ENCODE data around the gene CMTM8.

Gene CMTM8

DNA sequence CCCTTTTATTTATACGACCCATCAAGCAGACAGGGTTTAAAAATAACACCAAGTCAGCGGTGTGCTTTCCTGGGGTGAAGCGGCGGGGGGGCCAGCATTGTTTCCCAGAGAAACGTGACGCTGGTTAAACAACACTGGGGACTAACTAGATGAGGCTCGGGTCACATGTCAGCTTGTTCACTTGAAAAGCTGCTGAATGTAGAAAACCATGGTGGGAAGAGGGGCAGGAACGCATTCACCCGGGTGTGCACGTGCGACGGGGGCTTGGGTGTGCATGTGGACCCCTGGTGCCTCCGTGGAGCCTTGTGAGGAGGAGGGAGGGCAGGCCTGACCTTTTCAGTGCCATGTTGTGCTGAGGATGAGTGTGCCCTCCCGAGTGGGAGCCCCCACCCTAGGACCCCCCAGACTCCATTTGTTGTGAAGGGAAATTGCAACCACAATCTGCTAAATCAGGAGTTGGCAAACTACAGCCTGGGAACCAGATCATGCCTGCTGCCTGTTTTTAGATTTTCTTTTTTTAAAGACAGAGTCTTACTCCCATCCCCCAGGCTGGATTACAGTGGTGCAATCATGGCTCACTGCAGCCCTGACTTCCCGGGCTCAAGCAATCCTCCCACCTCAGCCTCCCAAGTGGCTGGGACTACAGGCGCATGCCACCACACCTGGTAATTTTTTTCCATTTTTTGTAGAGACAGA lies 82.8 kb downstream of the CMTM8 start:
- no peak overlapping the region for H3K4me3 ChIP-seq (ENCODE audit: low read depth, low read length)
- DNase-seq (ENCODE audit: low read depth): no peak

DNA sequence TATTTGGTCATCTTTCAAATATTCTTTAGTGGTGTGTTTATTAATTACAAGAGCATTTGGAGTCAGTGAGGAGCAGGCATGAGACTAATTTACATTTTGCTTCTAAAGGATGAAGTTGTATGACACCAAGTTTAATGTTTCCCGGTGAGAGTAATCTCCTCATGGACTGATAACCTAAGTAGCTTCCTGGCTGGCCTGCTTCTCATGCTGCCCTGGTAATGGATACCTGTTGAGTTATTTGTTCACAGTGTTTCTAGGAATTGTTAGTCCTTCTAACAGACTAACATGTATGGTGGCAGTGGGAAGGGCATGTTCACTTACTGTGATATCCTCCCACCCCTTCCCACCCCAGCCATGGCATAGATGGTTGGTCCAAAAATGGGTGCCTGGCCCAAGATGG lies 83.8 kb downstream of the CMTM8 start:
- no peak for DNase-seq (ENCODE audit: low read depth)
- H3K4me3 ChIP-seq (ENCODE audit: low read depth, low read length): no peak overlapping the region

DNA sequence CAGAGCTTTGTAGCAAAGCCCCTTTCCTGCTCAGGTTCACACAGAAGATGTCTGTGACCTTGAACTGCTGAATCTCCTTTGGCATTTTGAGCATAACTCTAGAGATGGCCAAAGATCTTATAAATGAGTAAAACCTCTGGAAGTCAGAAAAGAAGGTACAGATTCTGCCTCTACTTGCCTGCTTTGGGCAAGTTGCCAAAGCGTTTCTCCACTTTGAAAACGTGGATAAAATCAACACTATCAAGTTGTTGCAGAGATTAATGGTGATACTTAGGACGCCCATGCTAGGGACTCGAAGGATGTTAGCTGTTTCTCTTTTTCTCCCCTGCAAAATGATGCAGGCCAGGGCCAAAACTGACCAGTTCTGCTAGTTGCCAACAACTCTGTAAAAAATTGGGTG lies 85.1 kb downstream of the CMTM8 start:
- H3K4me3 ChIP-seq (ENCODE audit: low read depth, low read length): no peak overlapping the region
- no peak for DNase-seq (ENCODE audit: low read depth)

DNA sequence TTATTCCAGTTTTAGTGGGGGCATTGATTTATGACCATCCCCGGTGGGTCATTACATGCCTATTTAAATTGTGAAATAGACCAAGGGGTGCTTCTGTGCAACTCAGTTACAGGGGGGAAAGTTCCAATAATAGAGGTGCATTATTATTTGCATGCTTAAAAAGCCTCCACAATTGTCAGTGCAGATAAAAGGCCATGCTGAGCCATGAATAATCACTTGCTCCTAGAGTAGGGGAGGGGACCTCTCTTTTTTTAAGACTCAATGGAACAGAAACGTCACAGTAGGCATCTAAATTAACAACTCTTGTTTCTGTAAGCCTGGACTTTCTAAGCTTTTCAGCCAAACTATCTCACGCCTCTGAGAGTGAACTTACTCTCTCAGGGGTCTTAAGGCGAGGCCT lies 86.7 kb downstream of the CMTM8 start:
- DNase-seq (ENCODE audit: low read depth): no peak
- no peak overlapping the region for H3K4me3 ChIP-seq (ENCODE audit: low read depth, low read length)

- no peak for DNase-seq (ENCODE audit: low read depth)
These were observed 87.4 kb downstream of the CMTM8 start for GRCh38 chr3:32325927-32326326.

DNA sequence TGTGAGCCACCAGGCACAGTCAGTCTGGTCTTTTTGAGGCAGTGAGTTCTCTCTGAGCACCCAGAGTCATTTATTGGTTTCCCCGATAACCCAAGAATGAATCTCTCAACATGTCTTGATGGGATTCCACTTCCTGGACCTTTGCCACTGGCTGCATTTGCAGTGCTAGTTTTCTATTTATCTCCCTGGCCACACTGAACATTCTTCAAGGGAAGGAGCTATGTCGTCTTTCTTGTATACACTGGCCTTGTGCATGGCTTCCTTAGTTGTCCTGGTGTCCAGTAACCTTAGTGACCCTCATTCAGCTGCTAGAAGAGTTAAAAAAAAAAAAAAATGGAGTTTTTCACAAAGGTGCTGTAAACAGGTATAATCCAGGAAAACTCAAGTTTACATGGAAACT lies 88.3 kb downstream of the CMTM8 start:
- DNase-seq (ENCODE audit: low read depth): no peak
- no peak overlapping the region for H3K4me3 ChIP-seq (ENCODE audit: low read depth, low read length)

More at GRCh38 chr3:32325927-32326326, 87.4 kb downstream of the CMTM8 start:
- no peak overlapping the region for H3K4me3 ChIP-seq (ENCODE audit: low read depth, low read length)

GRCh38 chr3:32334675-32335074 lies 96.2 kb downstream of the CMTM8 start:
- H3K4me3 ChIP-seq (ENCODE audit: low read depth, low read length): no peak overlapping the region
- no peak for DNase-seq (ENCODE audit: low read depth)

- no peak for DNase-seq (ENCODE audit: low read depth)
- H3K4me3 ChIP-seq (ENCODE audit: low read depth, low read length): no peak overlapping the region
These were observed 97.1 kb downstream of the CMTM8 start for GRCh38 chr3:32335365-32336112.

DNA sequence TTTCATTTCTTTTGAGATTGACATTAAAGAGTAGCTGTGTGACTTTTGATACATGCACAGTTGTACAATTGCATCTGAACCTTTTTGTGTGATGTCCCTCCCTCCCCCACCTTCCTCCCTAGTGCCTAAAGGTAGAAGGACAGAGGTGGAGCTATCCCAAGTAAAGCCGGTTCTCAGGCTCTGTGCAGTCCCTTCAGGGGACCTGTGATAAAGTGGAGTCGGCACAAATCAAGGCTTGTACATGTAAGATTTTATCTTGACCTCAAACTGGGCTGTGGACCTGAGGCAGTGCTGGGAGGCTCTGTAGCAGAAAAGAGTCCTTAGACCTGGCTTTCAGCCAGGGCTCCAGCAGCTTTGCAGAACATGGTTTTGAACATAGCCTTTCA lies 97.6 kb downstream of the CMTM8 start:
- no peak overlapping the region for H3K4me3 ChIP-seq (ENCODE audit: low read depth, low read length)
- DNase-seq (ENCODE audit: low read depth): no peak

DNA sequence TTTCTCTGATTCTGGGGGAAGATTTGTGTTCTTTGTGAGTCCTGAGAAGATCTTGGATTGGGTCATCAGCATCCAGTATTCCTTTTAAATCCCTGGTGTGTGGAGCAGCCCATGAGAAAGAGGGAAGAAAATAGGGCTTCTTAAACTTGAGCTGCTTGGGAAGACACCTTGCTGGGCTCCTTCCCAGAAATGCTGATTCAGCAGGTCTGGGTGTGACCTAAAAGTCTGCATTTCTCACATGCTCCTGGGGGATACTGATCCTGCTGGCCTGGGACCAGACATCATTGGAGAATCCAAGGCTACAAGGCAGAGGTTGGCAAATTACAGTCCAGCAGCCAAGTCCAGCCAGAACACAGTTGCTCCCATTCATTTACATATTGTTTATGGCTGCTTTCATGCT lies 99.0 kb downstream of the CMTM8 start:
- no peak for DNase-seq (ENCODE audit: low read depth)
- no peak overlapping the region for H3K4me3 ChIP-seq (ENCODE audit: low read depth, low read length)

DNA sequence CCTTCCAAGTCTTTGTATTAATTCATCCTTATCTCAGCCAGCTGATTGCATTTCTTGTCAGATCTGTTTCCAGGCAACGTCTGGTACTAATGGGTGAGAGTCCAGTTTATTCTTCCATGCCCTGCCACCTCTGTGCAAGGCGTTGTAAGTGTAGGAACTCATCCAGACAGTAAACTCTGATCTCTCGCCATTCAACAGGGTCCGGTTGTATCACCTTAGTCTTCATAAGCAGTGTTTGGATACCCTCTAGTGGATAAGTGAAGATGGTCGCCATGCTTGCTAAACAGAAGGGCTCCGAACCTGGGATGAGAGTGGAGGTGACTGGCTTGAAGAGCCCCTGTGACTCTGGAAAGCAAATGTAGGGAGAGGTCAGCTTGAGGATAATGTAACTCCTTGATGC lies 101.6 kb downstream of the CMTM8 start:
- DNase-seq (ENCODE audit: low read depth): peak; percentile 13
- no peak overlapping the region for H3K4me3 ChIP-seq (ENCODE audit: low read depth, low read length)

DNA sequence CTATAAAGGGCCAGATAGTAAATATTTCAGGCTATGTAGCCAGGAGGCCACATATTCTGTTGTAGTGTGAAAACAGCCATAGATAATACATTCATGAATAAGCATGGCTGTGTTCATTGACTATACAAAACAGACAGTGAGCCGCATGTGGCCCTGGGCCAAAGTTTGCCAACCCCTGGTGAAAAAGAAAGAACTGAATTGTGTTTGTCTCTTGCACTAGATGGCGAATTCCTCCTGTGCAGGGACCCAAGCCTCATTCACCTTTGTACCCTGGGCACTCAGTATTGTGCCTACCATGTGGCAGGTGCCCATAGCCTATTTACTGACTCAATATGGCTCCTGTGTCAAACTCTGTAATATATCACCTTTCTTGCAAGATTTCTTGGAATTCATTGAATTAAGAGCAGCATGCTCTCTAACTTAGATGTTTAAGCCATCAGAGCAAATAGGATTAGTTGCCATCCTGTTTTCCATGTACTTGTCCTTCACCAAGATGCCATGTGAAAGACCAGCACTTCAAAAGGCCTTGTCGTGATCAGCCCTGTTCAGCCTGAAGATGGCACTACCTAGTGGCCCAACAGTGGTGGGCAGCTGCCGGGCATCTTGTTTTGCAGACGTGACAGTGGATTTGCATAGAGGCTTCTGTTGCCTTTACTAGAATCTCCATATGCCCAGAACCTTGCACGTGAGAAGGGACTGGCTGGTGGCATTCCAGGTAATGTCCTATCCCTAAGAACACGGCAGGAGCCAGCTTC lies 102.3 kb downstream of the CMTM8 start:
- H3K4me3 ChIP-seq (ENCODE audit: low read depth, low read length): no peak overlapping the region
- DNase-seq (ENCODE audit: low read depth): no peak

GRCh38 chr3:32347343-32348125 lies 109.1 kb downstream of the CMTM8 start:
- H3K4me3 ChIP-seq (ENCODE audit: low read depth, low read length): no peak overlapping the region
- DNase-seq (ENCODE audit: low read depth): no peak

- H3K4me3 ChIP-seq (ENCODE audit: low read depth, low read length): no peak overlapping the region
- no peak for DNase-seq (ENCODE audit: low read depth)
These were observed 110.7 kb downstream of the CMTM8 start for GRCh38 chr3:32349184-32349583.

DNA sequence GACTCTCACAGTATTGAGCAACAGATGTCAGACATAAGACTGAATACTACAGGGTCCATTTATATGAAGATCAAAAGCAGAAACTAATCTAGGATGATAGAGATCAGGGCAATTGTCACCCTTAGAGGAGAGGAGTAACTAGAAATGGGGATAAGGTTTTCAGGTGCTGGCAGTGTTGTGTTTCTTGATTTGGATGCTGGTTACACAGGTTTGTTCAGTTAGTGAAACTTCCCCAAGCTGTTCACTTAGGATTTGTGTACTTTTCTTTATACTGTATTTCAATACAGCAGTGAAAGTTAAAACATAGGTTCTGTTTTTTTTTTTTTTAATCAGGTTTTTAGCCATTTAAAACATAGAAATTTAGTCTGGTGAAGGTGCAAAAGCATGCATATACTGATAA lies 114.1 kb downstream of the CMTM8 start:
- no peak for DNase-seq (ENCODE audit: low read depth)
- no peak overlapping the region for H3K4me3 ChIP-seq (ENCODE audit: low read depth, low read length)

DNA sequence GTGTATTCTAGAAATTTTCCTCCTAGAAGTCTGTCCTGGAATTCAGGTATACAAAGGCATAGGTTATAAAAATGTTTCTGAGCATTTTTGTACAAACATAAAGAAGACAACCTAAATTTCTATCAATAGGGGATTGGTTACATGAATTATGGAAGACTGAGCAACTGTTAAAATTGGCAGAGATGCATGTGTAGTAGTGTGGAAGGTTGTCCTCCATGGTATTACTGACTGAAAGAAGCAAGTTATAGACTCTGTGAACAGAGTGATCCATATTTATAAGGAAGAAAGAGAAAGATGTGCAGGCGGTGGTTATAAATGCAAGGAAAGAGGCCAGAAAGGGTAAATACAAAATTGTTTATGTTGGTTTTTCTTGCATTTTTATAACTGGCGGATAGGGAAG lies 114.9 kb downstream of the CMTM8 start:
- DNase-seq (ENCODE audit: low read depth): no peak

DNA sequence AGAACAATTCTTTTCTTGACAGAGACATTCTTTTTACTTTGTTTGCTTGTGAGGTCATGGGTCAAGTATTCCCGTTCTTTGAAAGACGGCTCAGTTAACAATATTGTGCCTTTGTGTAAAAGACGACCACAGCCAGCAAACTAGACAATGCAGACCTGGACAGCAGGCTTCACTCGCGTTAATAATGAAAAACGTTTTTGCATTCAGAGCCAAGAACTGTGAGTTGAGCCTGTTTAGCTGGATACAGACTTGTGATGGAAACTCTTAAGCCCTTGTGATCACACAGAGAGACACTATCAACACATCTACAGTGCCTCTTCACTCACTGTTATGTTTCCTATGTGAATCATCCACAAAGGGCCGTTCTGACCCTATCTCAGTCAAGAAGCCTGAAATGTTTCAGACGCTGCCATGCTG lies 115.9 kb downstream of the CMTM8 start:
- DNase-seq (ENCODE audit: low read depth): no peak

More for the DNA sequence above, 114.9 kb downstream of the CMTM8 start:
- H3K4me3 ChIP-seq (ENCODE audit: low read depth, low read length): no peak overlapping the region

GRCh38 chr3:32355751-32356291 lies 117.3 kb downstream of the CMTM8 start:
- DNase-seq (ENCODE audit: low read depth): no peak
- H3K4me3 ChIP-seq (ENCODE audit: low read depth, low read length): no peak overlapping the region

More for the DNA sequence above, 115.9 kb downstream of the CMTM8 start:
- H3K4me3 ChIP-seq (ENCODE audit: low read depth, low read length): no peak overlapping the region

- no peak for DNase-seq (ENCODE audit: low read depth)
These were observed 121.4 kb downstream of the CMTM8 start for GRCh38 chr3:32359766-32360492.

More at GRCh38 chr3:32359766-32360492, 121.4 kb downstream of the CMTM8 start:
- H3K4me3 ChIP-seq (ENCODE audit: low read depth, low read length): no peak overlapping the region

Measured in skeletal muscle cell (primary cell).